ENCODE results near the gene TLE5.
"Not testable (repeated sequence)": the region's sequence is repeated elsewhere in the genome, so short reads cannot be mapped to it uniquely, and the experiment has no call there.

The TLE5 gene

DNA sequence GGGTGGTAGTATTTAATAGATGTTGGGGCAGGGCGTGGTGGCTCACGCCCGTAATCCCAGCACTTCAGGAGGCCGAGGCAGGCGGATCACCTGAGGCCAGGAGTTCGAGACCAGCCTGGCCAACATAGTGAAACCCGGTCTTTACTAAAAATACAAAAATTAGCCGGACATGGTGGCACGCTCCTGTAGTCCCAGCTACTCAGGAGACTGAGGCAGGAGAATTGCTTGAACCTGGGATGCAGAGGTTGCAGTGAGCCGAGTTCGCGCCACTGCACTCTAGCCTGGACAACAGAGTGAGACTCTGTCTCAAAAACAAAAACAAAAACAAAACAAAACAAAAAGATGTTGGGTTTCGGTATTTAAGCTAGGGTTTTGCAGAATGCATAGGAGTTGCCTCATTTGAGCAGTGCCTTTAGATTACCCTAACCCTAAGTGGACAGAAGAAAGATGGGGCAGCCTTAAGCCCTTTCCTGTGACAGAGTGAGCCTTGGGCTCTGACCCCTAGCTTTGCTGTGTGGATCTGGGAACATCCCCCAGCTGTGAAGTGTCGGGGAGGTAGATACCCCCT is 25.2 kb downstream of the TLE5 start:
- TF ChIP-seq ZFP3 (CRISPR knock-in tag; IDR thresholded peaks at IDR 0.05) = peak; percentile 99
- ATAC-seq = not testable (repeated sequence)

- peak; percentile 80 for ATAC-seq
Measured at GRCh38 chr19:3036119-3036976, 25.9 kb downstream of the TLE5 start.

DNA sequence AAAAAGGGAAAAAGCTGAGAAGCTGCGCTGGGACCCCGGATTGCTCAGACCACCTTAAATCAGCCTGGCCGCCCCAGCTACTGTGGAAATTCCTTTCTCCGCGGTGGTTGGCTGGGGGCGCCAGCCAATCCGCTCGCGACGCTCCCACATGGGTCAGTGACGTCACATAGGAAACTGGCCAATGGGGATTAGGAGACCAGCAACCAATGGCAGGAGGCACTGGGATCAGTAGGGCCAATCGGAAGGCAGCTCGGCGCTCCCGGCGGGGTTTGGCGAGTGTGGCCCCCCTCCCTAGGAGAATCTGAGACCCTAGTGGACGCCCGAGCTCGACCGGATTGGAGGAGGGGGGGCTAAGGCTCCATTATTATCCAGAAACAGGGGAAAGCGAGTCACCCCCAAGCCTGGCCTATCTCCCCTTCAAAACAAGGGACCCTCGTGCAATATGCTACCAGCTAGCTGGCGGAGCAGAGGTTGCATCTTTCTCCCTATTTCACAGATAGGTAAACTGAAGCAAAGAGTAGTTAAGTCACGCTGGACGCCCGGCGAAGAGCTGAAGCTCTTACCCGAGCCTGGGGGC is 26.7 kb downstream of the TLE5 start:
- TF ChIP-seq, protein P1, sequence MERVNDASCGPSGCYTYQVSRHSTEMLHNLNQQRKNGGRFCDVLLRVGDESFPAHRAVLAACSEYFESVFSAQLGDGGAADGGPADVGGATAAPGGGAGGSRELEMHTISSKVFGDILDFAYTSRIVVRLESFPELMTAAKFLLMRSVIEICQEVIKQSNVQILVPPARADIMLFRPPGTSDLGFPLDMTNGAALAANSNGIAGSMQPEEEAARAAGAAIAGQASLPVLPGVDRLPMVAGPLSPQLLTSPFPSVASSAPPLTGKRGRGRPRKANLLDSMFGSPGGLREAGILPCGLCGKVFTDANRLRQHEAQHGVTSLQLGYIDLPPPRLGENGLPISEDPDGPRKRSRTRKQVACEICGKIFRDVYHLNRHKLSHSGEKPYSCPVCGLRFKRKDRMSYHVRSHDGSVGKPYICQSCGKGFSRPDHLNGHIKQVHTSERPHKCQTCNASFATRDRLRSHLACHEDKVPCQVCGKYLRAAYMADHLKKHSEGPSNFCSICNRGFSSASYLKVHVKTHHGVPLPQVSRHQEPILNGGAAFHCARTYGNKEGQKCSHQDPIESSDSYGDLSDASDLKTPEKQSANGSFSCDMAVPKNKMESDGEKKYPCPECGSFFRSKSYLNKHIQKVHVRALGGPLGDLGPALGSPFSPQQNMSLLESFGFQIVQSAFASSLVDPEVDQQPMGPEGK (CRISPR knock-in tag; IDR thresholded peaks at IDR 0.05; ENCODE audit: borderline replicate concordance) = peak; percentile 65; the same call in 1 of the 2 replicates
- no peak for TF ChIP-seq ZC3H10 (CRISPR knock-in tag; IDR thresholded peaks at IDR 0.05)
- peak; percentile 91 for ATAC-seq

More at GRCh38 chr19:3036119-3036976, 25.9 kb downstream of the TLE5 start:
- TF ChIP-seq ESRRG (CRISPR knock-in tag; IDR thresholded peaks at IDR 0.05) (no peak), OSR1 (CRISPR knock-in tag; IDR thresholded peaks at IDR 0.05) (no peak), RARB (CRISPR knock-in tag; IDR thresholded peaks at IDR 0.05) (no peak), ZFP30 (CRISPR knock-in tag; IDR thresholded peaks at IDR 0.05) (no peak), ZFP3 (CRISPR knock-in tag; IDR thresholded peaks at IDR 0.05) (no peak), ZNF70 (CRISPR knock-in tag; IDR thresholded peaks at IDR 0.05) (no peak), GLIS3 (CRISPR knock-in tag; IDR thresholded peaks at IDR 0.05) (no peak), TOX (CRISPR knock-in tag; IDR thresholded peaks at IDR 0.05; ENCODE audit: borderline replicate concordance) (no peak), CSDC2 (CRISPR knock-in tag; IDR thresholded peaks at IDR 0.05) (no peak)
- TF ChIP-seq, protein P2, sequence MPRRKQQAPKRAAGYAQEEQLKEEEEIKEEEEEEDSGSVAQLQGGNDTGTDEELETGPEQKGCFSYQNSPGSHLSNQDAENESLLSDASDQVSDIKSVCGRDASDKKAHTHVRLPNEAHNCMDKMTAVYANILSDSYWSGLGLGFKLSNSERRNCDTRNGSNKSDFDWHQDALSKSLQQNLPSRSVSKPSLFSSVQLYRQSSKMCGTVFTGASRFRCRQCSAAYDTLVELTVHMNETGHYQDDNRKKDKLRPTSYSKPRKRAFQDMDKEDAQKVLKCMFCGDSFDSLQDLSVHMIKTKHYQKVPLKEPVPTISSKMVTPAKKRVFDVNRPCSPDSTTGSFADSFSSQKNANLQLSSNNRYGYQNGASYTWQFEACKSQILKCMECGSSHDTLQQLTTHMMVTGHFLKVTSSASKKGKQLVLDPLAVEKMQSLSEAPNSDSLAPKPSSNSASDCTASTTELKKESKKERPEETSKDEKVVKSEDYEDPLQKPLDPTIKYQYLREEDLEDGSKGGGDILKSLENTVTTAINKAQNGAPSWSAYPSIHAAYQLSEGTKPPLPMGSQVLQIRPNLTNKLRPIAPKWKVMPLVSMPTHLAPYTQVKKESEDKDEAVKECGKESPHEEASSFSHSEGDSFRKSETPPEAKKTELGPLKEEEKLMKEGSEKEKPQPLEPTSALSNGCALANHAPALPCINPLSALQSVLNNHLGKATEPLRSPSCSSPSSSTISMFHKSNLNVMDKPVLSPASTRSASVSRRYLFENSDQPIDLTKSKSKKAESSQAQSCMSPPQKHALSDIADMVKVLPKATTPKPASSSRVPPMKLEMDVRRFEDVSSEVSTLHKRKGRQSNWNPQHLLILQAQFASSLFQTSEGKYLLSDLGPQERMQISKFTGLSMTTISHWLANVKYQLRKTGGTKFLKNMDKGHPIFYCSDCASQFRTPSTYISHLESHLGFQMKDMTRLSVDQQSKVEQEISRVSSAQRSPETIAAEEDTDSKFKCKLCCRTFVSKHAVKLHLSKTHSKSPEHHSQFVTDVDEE (CRISPR knock-in tag; IDR thresholded peaks at IDR 0.05) = no peak
- TF ChIP-seq, protein P3, sequence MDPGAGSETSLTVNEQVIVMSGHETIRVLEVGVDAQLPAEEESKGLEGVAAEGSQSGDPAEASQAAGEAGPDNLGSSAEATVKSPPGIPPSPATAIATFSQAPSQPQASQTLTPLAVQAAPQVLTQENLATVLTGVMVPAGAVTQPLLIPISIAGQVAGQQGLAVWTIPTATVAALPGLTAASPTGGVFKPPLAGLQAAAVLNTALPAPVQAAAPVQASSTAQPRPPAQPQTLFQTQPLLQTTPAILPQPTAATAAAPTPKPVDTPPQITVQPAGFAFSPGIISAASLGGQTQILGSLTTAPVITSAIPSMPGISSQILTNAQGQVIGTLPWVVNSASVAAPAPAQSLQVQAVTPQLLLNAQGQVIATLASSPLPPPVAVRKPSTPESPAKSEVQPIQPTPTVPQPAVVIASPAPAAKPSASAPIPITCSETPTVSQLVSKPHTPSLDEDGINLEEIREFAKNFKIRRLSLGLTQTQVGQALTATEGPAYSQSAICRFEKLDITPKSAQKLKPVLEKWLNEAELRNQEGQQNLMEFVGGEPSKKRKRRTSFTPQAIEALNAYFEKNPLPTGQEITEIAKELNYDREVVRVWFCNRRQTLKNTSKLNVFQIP (CRISPR knock-in tag; IDR thresholded peaks at IDR 0.05; ENCODE audit: borderline replicate concordance, low read depth) = no peak
- TF ChIP-seq, protein P4, sequence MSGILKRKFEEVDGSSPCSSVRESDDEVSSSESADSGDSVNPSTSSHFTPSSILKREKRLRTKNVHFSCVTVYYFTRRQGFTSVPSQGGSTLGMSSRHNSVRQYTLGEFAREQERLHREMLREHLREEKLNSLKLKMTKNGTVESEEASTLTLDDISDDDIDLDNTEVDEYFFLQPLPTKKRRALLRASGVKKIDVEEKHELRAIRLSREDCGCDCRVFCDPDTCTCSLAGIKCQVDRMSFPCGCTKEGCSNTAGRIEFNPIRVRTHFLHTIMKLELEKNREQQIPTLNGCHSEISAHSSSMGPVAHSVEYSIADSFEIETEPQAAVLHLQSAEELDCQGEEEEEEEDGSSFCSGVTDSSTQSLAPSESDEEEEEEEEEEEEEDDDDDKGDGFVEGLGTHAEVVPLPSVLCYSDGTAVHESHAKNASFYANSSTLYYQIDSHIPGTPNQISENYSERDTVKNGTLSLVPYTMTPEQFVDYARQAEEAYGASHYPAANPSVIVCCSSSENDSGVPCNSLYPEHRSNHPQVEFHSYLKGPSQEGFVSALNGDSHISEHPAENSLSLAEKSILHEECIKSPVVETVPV (CRISPR knock-in tag; IDR thresholded peaks at IDR 0.05) = no peak
- TF ChIP-seq, protein P5, sequence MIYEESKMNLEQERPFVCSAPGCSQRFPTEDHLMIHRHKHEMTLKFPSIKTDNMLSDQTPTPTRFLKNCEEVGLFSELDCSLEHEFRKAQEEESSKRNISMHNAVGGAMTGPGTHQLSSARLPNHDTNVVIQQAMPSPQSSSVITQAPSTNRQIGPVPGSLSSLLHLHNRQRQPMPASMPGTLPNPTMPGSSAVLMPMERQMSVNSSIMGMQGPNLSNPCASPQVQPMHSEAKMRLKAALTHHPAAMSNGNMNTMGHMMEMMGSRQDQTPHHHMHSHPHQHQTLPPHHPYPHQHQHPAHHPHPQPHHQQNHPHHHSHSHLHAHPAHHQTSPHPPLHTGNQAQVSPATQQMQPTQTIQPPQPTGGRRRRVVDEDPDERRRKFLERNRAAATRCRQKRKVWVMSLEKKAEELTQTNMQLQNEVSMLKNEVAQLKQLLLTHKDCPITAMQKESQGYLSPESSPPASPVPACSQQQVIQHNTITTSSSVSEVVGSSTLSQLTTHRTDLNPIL (CRISPR knock-in tag; IDR thresholded peaks at IDR 0.05; ENCODE audit: low read depth) = no peak

Measured in SK-N-SH treated with all-trans-retinoic acid at 6 μM for 48 hours (cell line).